Measurements from ENCODE around the gene RBMS3. TPM values are rescaled to one million over a fixed set of nuclear protein-coding genes. Genes with fewer than 3 reads are reported as not detected.

Gene RBMS3
- total and polyA plus RNA-seq, 9 donors, result 15.9 to 77.4 (median 25.9) TPM

- no peak overlapping the region for H3K27ac ChIP-seq (ENCODE audit: low read length)
- no peak overlapping the region for H3K4me3 ChIP-seq (ENCODE audit: low read length)
- H3K36me3 ChIP-seq (ENCODE audit: control insufficient read depth, insufficient read depth, low read length), result no peaks in the 10 kb centered on the region
- H3K9me3 ChIP-seq (replicated peaks; ENCODE audit: control insufficient read depth, low read depth, low read length), result no peaks in the 10 kb centered on the region
- H3K27me3 ChIP-seq (ENCODE audit: control insufficient read depth, insufficient read depth, low read length), result no peaks in the 10 kb centered on the region
- no peak for DNase-seq
- no CpG with 5 or more reads among the region's 1 CpG for WGBS (ENCODE audit: insufficient coverage)
- no peaks in the 10 kb centered on the region for H3K4me1 ChIP-seq (ENCODE audit: control insufficient read depth, insufficient read depth, low read length)
These were observed 583.9 kb downstream of the RBMS3 start for GRCh38 chr3:29864809-29865208.

GRCh38 chr3:29868543-29869101 is 587.8 kb downstream of the RBMS3 start:
- no peaks in the 10 kb centered on the region for H3K4me1 ChIP-seq (ENCODE audit: control insufficient read depth, insufficient read depth, low read length)
- DNase-seq, result peak; percentile 37
- no peak overlapping the region for H3K4me3 ChIP-seq (ENCODE audit: low read length)
- 94% methylated on average over 2 of the region's 6 CpGs for WGBS (ENCODE audit: insufficient coverage)
- no peak overlapping the region for H3K27ac ChIP-seq (ENCODE audit: low read length)
- H3K36me3 ChIP-seq (ENCODE audit: control insufficient read depth, insufficient read depth, low read length), result peaks cover 2% of the 10 kb centered on the region
- peaks cover 5% of the 10 kb centered on the region for H3K9me3 ChIP-seq (replicated peaks; ENCODE audit: control insufficient read depth, low read depth, low read length)
- no peaks in the 10 kb centered on the region for H3K27me3 ChIP-seq (ENCODE audit: control insufficient read depth, insufficient read depth, low read length)

GRCh38 chr3:29870136-29870535 is 589.3 kb downstream of the RBMS3 start:
- H3K4me1 ChIP-seq (ENCODE audit: control insufficient read depth, insufficient read depth, low read length), result no peaks in the 10 kb centered on the region
- no CpG with 5 or more reads among the region's 1 CpG for WGBS (ENCODE audit: insufficient coverage)
- H3K36me3 ChIP-seq (ENCODE audit: control insufficient read depth, insufficient read depth, low read length), result peaks cover 2% of the 10 kb centered on the region

GRCh38 chr3:29871087-29871486 is 590.2 kb downstream of the RBMS3 start:
- Histone ChIP-seq H3K36me3 (ENCODE audit: control insufficient read depth, insufficient read depth, low read length) (peaks cover 2% of the 10 kb centered on the region), H3K27ac (ENCODE audit: low read length) (no peak overlapping the region), H3K27me3 (ENCODE audit: control insufficient read depth, insufficient read depth, low read length) (no peaks in the 10 kb centered on the region), H3K4me1 (ENCODE audit: control insufficient read depth, insufficient read depth, low read length) (no peaks in the 10 kb centered on the region), H3K4me3 (ENCODE audit: low read length) (no peak overlapping the region), H3K9me3 (replicated peaks; ENCODE audit: control insufficient read depth, low read depth, low read length) (peaks cover 5% of the 10 kb centered on the region)
- DNase-seq, result no peak
- WGBS (ENCODE audit: insufficient coverage), result no CpG with 5 or more reads among the region's 1 CpG

More at GRCh38 chr3:29870136-29870535, 589.3 kb downstream of the RBMS3 start:
- no peak for DNase-seq
- Histone ChIP-seq H3K27ac (ENCODE audit: low read length) (no peak overlapping the region), H3K9me3 (replicated peaks; ENCODE audit: control insufficient read depth, low read depth, low read length) (peaks cover 5% of the 10 kb centered on the region), H3K27me3 (ENCODE audit: control insufficient read depth, insufficient read depth, low read length) (no peaks in the 10 kb centered on the region), H3K4me3 (ENCODE audit: low read length) (no peak overlapping the region)

GRCh38 chr3:29880809-29881208 is 599.9 kb downstream of the RBMS3 start:
- H3K27me3 ChIP-seq (ENCODE audit: control insufficient read depth, insufficient read depth, low read length), result no peaks in the 10 kb centered on the region

GRCh38 chr3:29887451-29887850 is 606.6 kb downstream of the RBMS3 start:
- Histone ChIP-seq H3K4me3 (ENCODE audit: low read length) (no peak overlapping the region), H3K27ac (ENCODE audit: low read length) (no peak overlapping the region), H3K27me3 (ENCODE audit: control insufficient read depth, insufficient read depth, low read length) (no peaks in the 10 kb centered on the region), H3K36me3 (ENCODE audit: control insufficient read depth, insufficient read depth, low read length) (no peaks in the 10 kb centered on the region), H3K4me1 (ENCODE audit: control insufficient read depth, insufficient read depth, low read length) (peaks cover 2% of the 10 kb centered on the region), H3K9me3 (replicated peaks; ENCODE audit: control insufficient read depth, low read depth, low read length) (no peaks in the 10 kb centered on the region)
- no CpG with 5 or more reads among the region's 2 CpGs for WGBS (ENCODE audit: insufficient coverage)
- no peak for DNase-seq

More at GRCh38 chr3:29880809-29881208, 599.9 kb downstream of the RBMS3 start:
- DNase-seq, result no peak
- Histone ChIP-seq H3K4me1 (ENCODE audit: control insufficient read depth, insufficient read depth, low read length) (no peaks in the 10 kb centered on the region), H3K4me3 (ENCODE audit: low read length) (no peak overlapping the region), H3K9me3 (replicated peaks; ENCODE audit: control insufficient read depth, low read depth, low read length) (no peaks in the 10 kb centered on the region), H3K27ac (ENCODE audit: low read length) (no peak overlapping the region), H3K36me3 (ENCODE audit: control insufficient read depth, insufficient read depth, low read length) (no peaks in the 10 kb centered on the region)
- 58% methylated on average over 3 of the region's 3 CpGs for WGBS (ENCODE audit: insufficient coverage)

GRCh38 chr3:29889215-29889614 is 608.3 kb downstream of the RBMS3 start:
- no CpG with 5 or more reads among the region's 1 CpG for WGBS (ENCODE audit: insufficient coverage)
- H3K36me3 ChIP-seq (ENCODE audit: control insufficient read depth, insufficient read depth, low read length), result no peaks in the 10 kb centered on the region
- H3K9me3 ChIP-seq (replicated peaks; ENCODE audit: control insufficient read depth, low read depth, low read length), result no peaks in the 10 kb centered on the region
- DNase-seq, result no peak
- H3K4me1 ChIP-seq (ENCODE audit: control insufficient read depth, insufficient read depth, low read length), result peaks cover 2% of the 10 kb centered on the region
- no peaks in the 10 kb centered on the region for H3K27me3 ChIP-seq (ENCODE audit: control insufficient read depth, insufficient read depth, low read length)
- no peak overlapping the region for H3K4me3 ChIP-seq (ENCODE audit: low read length)
- no peak overlapping the region for H3K27ac ChIP-seq (ENCODE audit: low read length)

GRCh38 chr3:29890801-29891200 is 609.9 kb downstream of the RBMS3 start:
- H3K4me3 ChIP-seq (ENCODE audit: low read length), result no peak overlapping the region
- no peaks in the 10 kb centered on the region for H3K9me3 ChIP-seq (replicated peaks; ENCODE audit: control insufficient read depth, low read depth, low read length)
- peak; percentile 28 for DNase-seq
- no peak overlapping the region for H3K27ac ChIP-seq (ENCODE audit: low read length)
- WGBS (ENCODE audit: insufficient coverage), result no CpG with 5 or more reads among the region's 5 CpGs
- no peaks in the 10 kb centered on the region for H3K27me3 ChIP-seq (ENCODE audit: control insufficient read depth, insufficient read depth, low read length)
- H3K4me1 ChIP-seq (ENCODE audit: control insufficient read depth, insufficient read depth, low read length), result peaks cover 2% of the 10 kb centered on the region
- H3K36me3 ChIP-seq (ENCODE audit: control insufficient read depth, insufficient read depth, low read length), result no peaks in the 10 kb centered on the region

GRCh38 chr3:29892976-29893554 is 612.2 kb downstream of the RBMS3 start:
- peak; percentile 30 for DNase-seq
- Histone ChIP-seq H3K27me3 (ENCODE audit: control insufficient read depth, insufficient read depth, low read length) (no peaks in the 10 kb centered on the region), H3K4me3 (ENCODE audit: low read length) (no peak overlapping the region), H3K27ac (ENCODE audit: low read length) (no peak overlapping the region), H3K9me3 (replicated peaks; ENCODE audit: control insufficient read depth, low read depth, low read length) (no peaks in the 10 kb centered on the region), H3K4me1 (ENCODE audit: control insufficient read depth, insufficient read depth, low read length) (peaks cover 2% of the 10 kb centered on the region), H3K36me3 (ENCODE audit: control insufficient read depth, insufficient read depth, low read length) (no peaks in the 10 kb centered on the region)
- 20% methylated on average over 1 of the region's 6 CpGs for WGBS (ENCODE audit: insufficient coverage)

GRCh38 chr3:29896856-29897255 is 616.0 kb downstream of the RBMS3 start:
- WGBS (ENCODE audit: insufficient coverage), result no CpG with 5 or more reads among the region's 3 CpGs

More at GRCh38 chr3:29896856-29897255, 616.0 kb downstream of the RBMS3 start:
- no peaks in the 10 kb centered on the region for H3K9me3 ChIP-seq (replicated peaks; ENCODE audit: control insufficient read depth, low read depth, low read length)
- H3K4me3 ChIP-seq (ENCODE audit: low read length), result no peak overlapping the region
- no peaks in the 10 kb centered on the region for H3K36me3 ChIP-seq (ENCODE audit: control insufficient read depth, insufficient read depth, low read length)
- no peak overlapping the region for H3K27ac ChIP-seq (ENCODE audit: low read length)
- no peaks in the 10 kb centered on the region for H3K27me3 ChIP-seq (ENCODE audit: control insufficient read depth, insufficient read depth, low read length)
- peak; percentile 26 for DNase-seq
- H3K4me1 ChIP-seq (ENCODE audit: control insufficient read depth, insufficient read depth, low read length), result no peaks in the 10 kb centered on the region
